Measurements from ENCODE around the gene MCCC1. TPM values are rescaled to one million over a fixed set of nuclear protein-coding genes. Genes with fewer than 3 reads are reported as not detected.

The MCCC1 gene
- total RNA-seq, 2 experiments from 2014 or later = 21.0 to 24.9 TPM

- intact Hi-C loops (cut with micrococcal nuclease) = no loop called here
- DNase-seq = no peak
- no peaks in the 10 kb centered on the region for H3K4me1 Mint-ChIP-seq (ENCODE audit: low read depth)
- H3K36me3 Mint-ChIP-seq (ENCODE audit: low read depth) = peaks cover 40% of the 10 kb centered on the region
- H3K27me3 Mint-ChIP-seq (ENCODE audit: low read depth) = no peaks in the 10 kb centered on the region
- no peak overlapping the region for H3K27ac Mint-ChIP-seq
- no peak overlapping the region for H3K4me3 Mint-ChIP-seq
- CTCF ChIA-PET = no interaction called here
- H3K9me3 Mint-ChIP-seq = no peaks in the 10 kb centered on the region
Observed at GRCh38 chr3:183032880-183033555, 66.3 kb downstream of the MCCC1 start.

GRCh38 chr3:183031826-183032225 lies 67.5 kb downstream of the MCCC1 start:
- peaks cover 33% of the 10 kb centered on the region for H3K36me3 Mint-ChIP-seq (ENCODE audit: low read depth)
- H3K27me3 Mint-ChIP-seq (ENCODE audit: low read depth) = no peaks in the 10 kb centered on the region
- H3K9me3 Mint-ChIP-seq = no peaks in the 10 kb centered on the region
- intact Hi-C loops (cut with micrococcal nuclease) = no loop called here
- no peak overlapping the region for H3K27ac Mint-ChIP-seq
- no peak overlapping the region for H3K4me3 Mint-ChIP-seq
- CTCF ChIA-PET = interaction anchor here (0.5 kb wide), 1 partner anchor 291 kb away, joined by 3 read pairs; no protein-coding TSS in a partner anchor
- DNase-seq = no peak
- H3K4me1 Mint-ChIP-seq (ENCODE audit: low read depth) = no peaks in the 10 kb centered on the region

- no peak for DNase-seq
- intact Hi-C loops (cut with micrococcal nuclease) = loop anchor here (10.0 kb wide), 1 partner anchor 314 kb away; no protein-coding TSS in a partner anchor
- Mint-ChIP-seq H3K36me3 (ENCODE audit: low read depth) (peaks cover 26% of the 10 kb centered on the region), H3K4me3 (no peak overlapping the region), H3K9me3 (no peaks in the 10 kb centered on the region), H3K4me1 (ENCODE audit: low read depth) (no peaks in the 10 kb centered on the region), H3K27me3 (ENCODE audit: low read depth) (no peaks in the 10 kb centered on the region), H3K27ac (no peak overlapping the region)
- CTCF ChIA-PET = no interaction called here
Observed at GRCh38 chr3:183028416-183028815, 70.9 kb downstream of the MCCC1 start.

GRCh38 chr3:183027276-183027675 lies 72.0 kb downstream of the MCCC1 start:
- no peak overlapping the region for H3K4me3 Mint-ChIP-seq
- H3K27me3 Mint-ChIP-seq (ENCODE audit: low read depth) = no peaks in the 10 kb centered on the region
- no peak for DNase-seq
- H3K27ac Mint-ChIP-seq = no peak overlapping the region
- no peaks in the 10 kb centered on the region for H3K4me1 Mint-ChIP-seq (ENCODE audit: low read depth)
- CTCF ChIA-PET = interaction anchor here (0.8 kb wide), 1 partner anchor 15 kb away, joined by 6 read pairs; no protein-coding TSS in a partner anchor
- peaks cover 21% of the 10 kb centered on the region for H3K36me3 Mint-ChIP-seq (ENCODE audit: low read depth)
- intact Hi-C loops (cut with micrococcal nuclease) = loop anchor here (10.0 kb wide), 1 partner anchor 312 kb away; no protein-coding TSS in a partner anchor
- H3K9me3 Mint-ChIP-seq = no peaks in the 10 kb centered on the region

GRCh38 chr3:183022936-183023516 lies 76.3 kb downstream of the MCCC1 start:
- H3K27me3 Mint-ChIP-seq (ENCODE audit: low read depth) = no peaks in the 10 kb centered on the region
- H3K4me1 Mint-ChIP-seq (ENCODE audit: low read depth) = no peaks in the 10 kb centered on the region
- CTCF ChIA-PET = no interaction called here
- intact Hi-C loops (cut with micrococcal nuclease) = loop anchor here (10.0 kb wide), 1 partner anchor 308 kb away; no protein-coding TSS in a partner anchor
- DNase-seq = no peak
- no peaks in the 10 kb centered on the region for H3K9me3 Mint-ChIP-seq
- H3K36me3 Mint-ChIP-seq (ENCODE audit: low read depth) = peaks cover 16% of the 10 kb centered on the region
- no peak overlapping the region for H3K27ac Mint-ChIP-seq
- no peak overlapping the region for H3K4me3 Mint-ChIP-seq

- Mint-ChIP-seq H3K27me3 (ENCODE audit: low read depth) (no peaks in the 10 kb centered on the region), H3K36me3 (ENCODE audit: low read depth) (peaks cover 24% of the 10 kb centered on the region), H3K4me3 (no peak overlapping the region), H3K27ac (no peak overlapping the region), H3K4me1 (ENCODE audit: low read depth) (no peaks in the 10 kb centered on the region), H3K9me3 (no peaks in the 10 kb centered on the region)
- intact Hi-C loops (cut with micrococcal nuclease) = no loop called here
- CTCF ChIA-PET = no interaction called here
- DNase-seq = no peak
Observed at GRCh38 chr3:183018421-183019192, 80.7 kb downstream of the MCCC1 start.

GRCh38 chr3:183015185-183015584 lies 84.1 kb downstream of the MCCC1 start:
- intact Hi-C loops (cut with micrococcal nuclease) = no loop called here
- peaks cover 18% of the 10 kb centered on the region for H3K36me3 Mint-ChIP-seq (ENCODE audit: low read depth)
- no peak overlapping the region for H3K27ac Mint-ChIP-seq
- DNase-seq = no peak
- no peak overlapping the region for H3K4me3 Mint-ChIP-seq
- H3K27me3 Mint-ChIP-seq (ENCODE audit: low read depth) = no peaks in the 10 kb centered on the region
- H3K9me3 Mint-ChIP-seq = no peaks in the 10 kb centered on the region
- no peaks in the 10 kb centered on the region for H3K4me1 Mint-ChIP-seq (ENCODE audit: low read depth)
- CTCF ChIA-PET = interaction anchor here (1.2 kb wide), 1 partner anchor 105 kb away, joined by 3 read pairs; no protein-coding TSS in a partner anchor

- no peak for DNase-seq
- CTCF ChIA-PET = no interaction called here
- Mint-ChIP-seq H3K27ac (no peak overlapping the region), H3K36me3 (ENCODE audit: low read depth) (peaks cover 12% of the 10 kb centered on the region), H3K9me3 (no peaks in the 10 kb centered on the region), H3K4me3 (no peak overlapping the region), H3K27me3 (ENCODE audit: low read depth) (no peaks in the 10 kb centered on the region), H3K4me1 (ENCODE audit: low read depth) (no peaks in the 10 kb centered on the region)
- intact Hi-C loops (cut with micrococcal nuclease) = no loop called here
Observed at GRCh38 chr3:183013856-183014255, 85.4 kb downstream of the MCCC1 start.

- H3K4me1 Mint-ChIP-seq (ENCODE audit: low read depth) = no peaks in the 10 kb centered on the region
- DNase-seq = no peak
- no peak overlapping the region for H3K27ac Mint-ChIP-seq
- H3K36me3 Mint-ChIP-seq (ENCODE audit: low read depth) = peaks cover 8% of the 10 kb centered on the region
- no peak overlapping the region for H3K4me3 Mint-ChIP-seq
- no peaks in the 10 kb centered on the region for H3K27me3 Mint-ChIP-seq (ENCODE audit: low read depth)
- intact Hi-C loops (cut with micrococcal nuclease) = no loop called here
- CTCF ChIA-PET = interaction anchor here (0.6 to 1.2 kb wide), 2 partner anchors 15 to 268 kb away, joined by 3 to 6 read pairs; no protein-coding TSS in a partner anchor
- H3K9me3 Mint-ChIP-seq = no peaks in the 10 kb centered on the region
Observed at GRCh38 chr3:183013074-183013473, 86.2 kb downstream of the MCCC1 start.

- no peak overlapping the region for H3K27ac Mint-ChIP-seq
- H3K9me3 Mint-ChIP-seq = no peaks in the 10 kb centered on the region
- DNase-seq = no peak
- no peaks in the 10 kb centered on the region for H3K4me1 Mint-ChIP-seq (ENCODE audit: low read depth)
- intact Hi-C loops (cut with micrococcal nuclease) = no loop called here
- H3K36me3 Mint-ChIP-seq (ENCODE audit: low read depth) = no peaks in the 10 kb centered on the region
- no peak overlapping the region for H3K4me3 Mint-ChIP-seq
- CTCF ChIA-PET = no interaction called here
- no peaks in the 10 kb centered on the region for H3K27me3 Mint-ChIP-seq (ENCODE audit: low read depth)
Observed at GRCh38 chr3:183008800-183009199, 90.5 kb downstream of the MCCC1 start.

GRCh38 chr3:183008303-183008702 lies 91.0 kb downstream of the MCCC1 start:
- H3K4me3 Mint-ChIP-seq = no peak overlapping the region
- no peaks in the 10 kb centered on the region for H3K9me3 Mint-ChIP-seq
- H3K27me3 Mint-ChIP-seq (ENCODE audit: low read depth) = no peaks in the 10 kb centered on the region
- DNase-seq = no peak
- no peaks in the 10 kb centered on the region for H3K36me3 Mint-ChIP-seq (ENCODE audit: low read depth)
- intact Hi-C loops (cut with micrococcal nuclease) = no loop called here
- CTCF ChIA-PET = no interaction called here
- no peaks in the 10 kb centered on the region for H3K4me1 Mint-ChIP-seq (ENCODE audit: low read depth)
- H3K27ac Mint-ChIP-seq = no peak overlapping the region

GRCh38 chr3:183006396-183007002 lies 92.8 kb downstream of the MCCC1 start:
- Mint-ChIP-seq H3K27ac (no peak overlapping the region), H3K4me3 (no peak overlapping the region), H3K4me1 (ENCODE audit: low read depth) (no peaks in the 10 kb centered on the region), H3K27me3 (ENCODE audit: low read depth) (no peaks in the 10 kb centered on the region), H3K36me3 (ENCODE audit: low read depth) (no peaks in the 10 kb centered on the region), H3K9me3 (no peaks in the 10 kb centered on the region)
- no peak for DNase-seq
- intact Hi-C loops (cut with micrococcal nuclease) = no loop called here
- CTCF ChIA-PET = no interaction called here

All from activated naive CD4-positive, alpha-beta T cell treated with anti-CD3 and anti-CD28 coated beads for 36 hours (primary cell).